GM12891 (cell line): ENCODE measurements around the gene MAD1L1.

Experiments used
- DNase-seq: peaks from one replicate; pipeline ENCODE4 v3.0.0; 2011; ENCODE audit warnings: low spot score; ENCODE audit not compliant: insufficient read length
- FAIRE-seq: peaks from 2 replicates; lab custom pipeline; 2011; peaks lifted over from hg19 to GRCh38; lab: Jason Lieb, UNC
- PAX5 ChIP-seq: IDR thresholded peaks from 2 replicates; pipeline ENCODE4 v1.6.1; 2011; ENCODE audit warnings: low read length, moderate library complexity, mild to moderate bottlenecking; ENCODE audit not compliant: insufficient read depth, severe bottlenecking
- POLR2A ChIP-seq: IDR thresholded peaks from 2 replicates; pipeline ENCODE4 v1.6.1; 2011; ENCODE audit warnings: low read depth, low read length, control low read depth
- POLR2AphosphoS5 ChIP-seq: IDR thresholded peaks from 2 replicates; pipeline ENCODE4 v1.6.1; 2011; ENCODE audit warnings: low read depth, low read length, control low read depth
- POU2F2 ChIP-seq: IDR thresholded peaks from 2 replicates; pipeline ENCODE4 v1.6.1; 2011; ENCODE audit warnings: low read depth, mild to moderate bottlenecking, control low read depth, low read length, moderate library complexity
- SPI1 ChIP-seq: IDR thresholded peaks from 2 replicates; pipeline ENCODE4 v1.6.1; 2011; ENCODE audit warnings: low read depth, low read length, control low read depth
- TAF1 ChIP-seq: IDR thresholded peaks from 2 replicates; pipeline ENCODE4 v1.6.1; 2011; ENCODE audit warnings: low read depth, low read length, control low read depth

MAD1L1 gene

GRCh38 chr7:1813394-1814088 is 419.2 kb downstream of the MAD1L1 start:
- no peak for DNase-seq
- TF ChIP-seq POLR2AphosphoS5, result no peak
- TF ChIP-seq SPI1, result no peak
- TF ChIP-seq POLR2A, result no peak
- no peak for TF ChIP-seq TAF1
- no peak for TF ChIP-seq POU2F2
- TF ChIP-seq PAX5, result no peak
- no peak for FAIRE-seq

GRCh38 chr7:1812509-1813393 is 420.0 kb downstream of the MAD1L1 start:
- TF ChIP-seq POLR2AphosphoS5 (no peak), POLR2A (no peak), PAX5 (no peak), SPI1 (no peak), TAF1 (no peak), POU2F2 (no peak)
- FAIRE-seq (no peak), DNase-seq (peak; percentile 62)

DNA sequence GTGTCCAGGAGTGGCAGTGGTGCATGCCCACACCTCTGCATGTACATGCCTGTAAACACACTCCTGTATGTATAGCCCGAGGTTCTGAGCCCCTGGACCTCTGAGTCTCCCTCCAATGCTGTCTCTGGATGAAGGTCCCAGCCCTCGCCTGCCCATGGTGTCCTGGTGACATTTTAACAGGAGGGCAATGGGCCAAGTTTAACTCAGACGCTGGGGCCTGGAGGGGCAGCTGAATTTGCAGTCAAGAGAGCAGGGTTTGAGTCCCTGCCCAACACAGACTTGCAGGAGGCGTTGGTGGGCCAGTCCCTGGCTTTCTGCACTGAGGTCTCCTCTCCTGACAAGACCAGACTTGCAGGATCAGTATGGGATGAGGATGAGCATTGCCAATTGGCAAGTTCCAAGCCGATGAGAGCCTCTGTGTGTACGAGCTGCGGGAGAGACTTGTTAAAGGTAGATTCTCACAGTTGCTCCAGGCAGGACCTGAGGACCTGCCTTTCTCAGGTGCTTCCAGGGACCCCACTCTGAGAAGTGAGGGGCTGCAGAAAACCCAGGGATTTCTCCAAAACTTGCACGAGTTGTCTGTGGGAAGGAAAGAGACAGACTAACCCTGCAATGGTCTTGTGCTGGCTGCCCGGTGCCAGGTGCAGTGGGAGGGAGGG is 420.8 kb downstream of the MAD1L1 start:
- no peak for TF ChIP-seq POLR2A
- TF ChIP-seq SPI1, result no peak
- TF ChIP-seq TAF1, result no peak
- no peak for TF ChIP-seq POLR2AphosphoS5
- no peak for TF ChIP-seq PAX5
- TF ChIP-seq POU2F2, result no peak
- no peak for FAIRE-seq
- DNase-seq, result no peak

- no peak for TF ChIP-seq POLR2AphosphoS5
- TF ChIP-seq SPI1, result no peak
- TF ChIP-seq POLR2A, result no peak
- no peak for TF ChIP-seq POU2F2
- no peak for TF ChIP-seq PAX5
- TF ChIP-seq TAF1, result no peak
- peak; percentile 86 for FAIRE-seq
- DNase-seq, result no peak
Measured at GRCh38 chr7:1810961-1811849, 421.5 kb downstream of the MAD1L1 start.

DNA sequence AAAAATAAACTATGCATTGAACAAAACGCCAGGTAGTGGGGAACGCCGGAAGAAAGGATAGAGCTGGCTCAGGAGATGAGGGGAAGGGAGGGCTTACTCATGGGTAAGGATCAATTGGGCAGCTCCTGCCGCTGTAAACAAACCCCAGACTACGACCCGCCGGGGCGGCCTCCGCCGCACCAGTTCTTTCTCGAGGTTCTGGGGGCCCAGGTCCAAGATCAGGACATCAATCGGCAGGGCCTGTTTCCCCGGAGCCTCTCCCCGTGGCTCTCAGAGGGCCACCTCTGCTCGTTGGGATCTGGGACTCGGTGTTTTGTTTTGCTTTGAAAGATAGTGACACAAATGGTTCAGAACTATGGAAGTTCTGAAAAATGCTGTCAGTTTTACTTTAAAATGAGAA is 422.2 kb downstream of the MAD1L1 start:
- TF ChIP-seq SPI1 (no peak), TAF1 (no peak), PAX5 (no peak), POLR2AphosphoS5 (no peak), POU2F2 (no peak), POLR2A (no peak)
- DNase-seq (no peak), FAIRE-seq (no peak)

- TF ChIP-seq TAF1, result no peak
- TF ChIP-seq SPI1, result no peak
- no peak for TF ChIP-seq POU2F2
- no peak for TF ChIP-seq PAX5
- TF ChIP-seq POLR2A, result no peak
- no peak for TF ChIP-seq POLR2AphosphoS5
- DNase-seq (no peak), FAIRE-seq (no peak)
Measured at GRCh38 chr7:1809601-1810258, 423.0 kb downstream of the MAD1L1 start.

DNA sequence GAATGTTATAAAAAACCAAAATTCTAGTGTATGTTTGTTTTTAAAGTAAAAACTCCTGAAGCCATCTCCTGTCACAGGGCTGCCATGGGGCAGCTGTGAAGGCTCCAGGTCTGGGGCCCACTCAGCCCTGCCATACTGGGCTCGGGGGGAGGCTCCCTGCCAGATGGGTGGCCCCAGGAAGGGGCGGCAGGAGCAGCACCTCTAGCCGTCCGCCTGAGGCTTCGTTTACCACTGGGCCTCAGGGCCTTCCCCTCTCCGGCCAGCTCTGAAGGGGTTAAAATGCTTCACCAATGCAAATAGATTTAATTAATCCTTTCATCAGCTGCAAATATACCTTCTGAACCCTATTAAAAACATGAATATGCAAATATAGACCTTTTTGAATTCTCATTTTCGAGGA is 423.7 kb downstream of the MAD1L1 start:
- FAIRE-seq (no peak), DNase-seq (no peak)
- TF ChIP-seq TAF1 (no peak), POLR2AphosphoS5 (no peak), SPI1 (no peak), POU2F2 (no peak), PAX5 (no peak), POLR2A (no peak)
